SU-DHL-6 (cell line): Measurements from ENCODE around the gene LRRN4.

ENCODE experiments used
- H2AFZ ChIP-seq: fragments of 200-600 bp; sonication (generic); 2 replicates; pipeline ENCODE4 v1.6.1; 2014; ENCODE audit warnings: low read depth, mild to moderate bottlenecking, moderate library complexity, mixed read lengths, antibody characterized with exemption, low read length; ENCODE audit not compliant: severe bottlenecking
- H3F3A ChIP-seq: fragments of 200-600 bp; shearing (Covaris generic); 2 replicates; pipeline ENCODE4 v1.6.0; 2016; ENCODE audit warnings: antibody characterized with exemption, mild to moderate bottlenecking; ENCODE audit not compliant: insufficient read depth
- H3K27ac ChIP-seq: fragments of 200-600 bp; sonication (generic); 2 replicates; pipeline ENCODE4 v1.5.1; 2016; ENCODE audit warnings: low read depth, mild to moderate bottlenecking, low read length, moderate library complexity, mixed read lengths
- H3K27me3 ChIP-seq: fragments of 200-600 bp; sonication (generic), shearing (Covaris generic); 2 replicates; pipeline ENCODE4 v1.6.0; 2014; ENCODE audit warnings: mild to moderate bottlenecking, low read length
- H3K36me3 ChIP-seq: fragments of 200-600 bp; sonication (generic); 2 replicates; pipeline ENCODE4 v1.6.1; 2014; ENCODE audit warnings: mild to moderate bottlenecking, low read length, mixed read lengths
- H3K4me2 ChIP-seq: fragments of 300-600, 200-600 bp; shearing (Covaris generic), sonication (generic); 2 replicates; pipeline ENCODE4 v1.6.0; 2014; ENCODE audit warnings: low read length, low read depth, mild to moderate bottlenecking; ENCODE audit not compliant: poor library complexity, severe bottlenecking
- H3K4me3 ChIP-seq: fragments of 200-600 bp; sonication (generic); 2 replicates; pipeline ENCODE4 v1.5.1; 2014; ENCODE audit warnings: antibody characterized with exemption, low read length, mild to moderate bottlenecking, mixed read lengths; ENCODE audit not compliant: insufficient read depth, poor library complexity, severe bottlenecking
- H3K79me2 ChIP-seq: fragments of 200-600 bp; sonication (generic); 2 replicates; pipeline ENCODE4 v1.6.1; 2014; ENCODE audit warnings: mild to moderate bottlenecking, low read length, moderate library complexity; ENCODE audit not compliant: insufficient read depth
- H3K9ac ChIP-seq: fragments of 200-600 bp; sonication (generic); 2 replicates; pipeline ENCODE4 v1.7.0; 2014; ENCODE audit warnings: mild to moderate bottlenecking, low read length
- H3K9me2 ChIP-seq: fragments of 200-600 bp; sonication (generic); replicated peaks from 2 replicates; pipeline ENCODE4 v1.6.1; 2014; ENCODE audit warnings: low read length; ENCODE audit not compliant: insufficient read depth
- H3K9me3 ChIP-seq: fragments of 200-600 bp; sonication (generic); 2 replicates; pipeline ENCODE4 v1.6.1; 2014; ENCODE audit warnings: low read length, mixed read lengths; ENCODE audit not compliant: insufficient read depth
- H4K20me1 ChIP-seq: fragments of 200-600 bp; sonication (generic); 2 replicates; pipeline ENCODE4 v1.6.1; 2014; ENCODE audit warnings: low read depth, mild to moderate bottlenecking, antibody characterized with exemption, low read length, moderate library complexity, mixed read lengths
- EZH2phosphoT487 ChIP-seq: fragments of 200-600 bp; sonication (generic), shearing (Covaris generic); conservative IDR thresholded peaks from 2 replicates; pipeline ENCODE4 v1.6.1; 2018; ENCODE audit warnings: mild to moderate bottlenecking, antibody characterized with exemption, low read length, moderate library complexity, mixed read lengths
- TF ChIP-seq, protein P1 (sequence below): fragments of 200-600 bp; sonication (generic); IDR thresholded peaks from one replicate; pipeline ENCODE4 v1.5.1; 2017; ENCODE audit warnings: antibody characterized with exemption, mild to moderate bottlenecking, low read length, moderate library complexity; ENCODE audit not compliant: insufficient read depth, poor library complexity, severe bottlenecking

Gene LRRN4

DNA sequence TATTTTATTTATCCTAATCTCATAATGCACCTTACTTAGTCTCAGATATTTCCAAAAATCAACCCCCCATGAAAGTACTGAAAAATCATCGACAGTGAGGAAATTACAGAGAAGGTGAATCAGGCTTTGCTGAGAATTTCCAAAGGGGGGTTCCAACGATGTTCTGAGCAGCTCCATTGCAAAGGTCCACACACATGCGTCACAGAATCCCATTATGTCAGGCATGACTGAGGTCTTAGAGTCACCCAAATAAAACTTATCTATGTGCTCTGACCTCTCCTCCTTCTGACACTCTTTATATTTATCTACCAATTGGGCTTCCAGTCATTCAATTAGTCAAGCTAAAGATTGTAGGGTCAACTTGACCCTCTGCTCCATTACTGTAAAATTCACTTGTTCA is 12.7 kb upstream of the LRRN4 start:
- Histone ChIP-seq H3K4me2 (no peak overlapping the region), H3K4me3 (no peak overlapping the region)

DNA sequence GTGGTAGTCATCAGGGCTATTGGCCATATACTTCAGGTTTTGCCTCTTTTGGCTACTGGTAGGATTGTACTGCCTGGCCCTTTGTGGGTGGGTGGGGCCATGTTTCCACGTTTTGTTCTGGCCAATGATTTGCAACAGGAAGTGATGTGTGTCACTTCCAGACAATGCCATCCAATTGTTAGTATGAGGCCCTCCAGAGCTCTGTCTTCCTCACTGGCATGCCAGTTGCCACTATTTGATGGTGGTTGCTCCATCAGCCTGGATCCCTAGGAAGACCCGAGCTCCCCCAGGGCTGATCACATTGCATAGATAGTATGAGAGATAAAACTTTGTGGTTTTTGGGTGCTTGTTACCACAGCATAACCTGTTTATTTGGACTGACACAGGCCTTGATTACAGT is 7.7 kb upstream of the LRRN4 start:
- H3K9ac ChIP-seq = no peak overlapping the region
- H3K9me3 ChIP-seq = no peaks in the 10 kb centered on the region
- no peak overlapping the region for H3K4me3 ChIP-seq
- H4K20me1 ChIP-seq = no peaks in the 10 kb centered on the region
- H3K27me3 ChIP-seq = no peaks in the 10 kb centered on the region
- no peak overlapping the region for H3K27ac ChIP-seq
- no peaks in the 10 kb centered on the region for H3K9me2 ChIP-seq
- H3F3A ChIP-seq = no peaks in the 10 kb centered on the region
- H2AFZ ChIP-seq = no peak overlapping the region
- no peaks in the 10 kb centered on the region for H3K36me3 ChIP-seq
- H3K4me2 ChIP-seq = no peak overlapping the region
- H3K79me2 ChIP-seq = no peaks in the 10 kb centered on the region
- no peak for TF ChIP-seq EZH2phosphoT487
- TF ChIP-seq, protein P1, sequence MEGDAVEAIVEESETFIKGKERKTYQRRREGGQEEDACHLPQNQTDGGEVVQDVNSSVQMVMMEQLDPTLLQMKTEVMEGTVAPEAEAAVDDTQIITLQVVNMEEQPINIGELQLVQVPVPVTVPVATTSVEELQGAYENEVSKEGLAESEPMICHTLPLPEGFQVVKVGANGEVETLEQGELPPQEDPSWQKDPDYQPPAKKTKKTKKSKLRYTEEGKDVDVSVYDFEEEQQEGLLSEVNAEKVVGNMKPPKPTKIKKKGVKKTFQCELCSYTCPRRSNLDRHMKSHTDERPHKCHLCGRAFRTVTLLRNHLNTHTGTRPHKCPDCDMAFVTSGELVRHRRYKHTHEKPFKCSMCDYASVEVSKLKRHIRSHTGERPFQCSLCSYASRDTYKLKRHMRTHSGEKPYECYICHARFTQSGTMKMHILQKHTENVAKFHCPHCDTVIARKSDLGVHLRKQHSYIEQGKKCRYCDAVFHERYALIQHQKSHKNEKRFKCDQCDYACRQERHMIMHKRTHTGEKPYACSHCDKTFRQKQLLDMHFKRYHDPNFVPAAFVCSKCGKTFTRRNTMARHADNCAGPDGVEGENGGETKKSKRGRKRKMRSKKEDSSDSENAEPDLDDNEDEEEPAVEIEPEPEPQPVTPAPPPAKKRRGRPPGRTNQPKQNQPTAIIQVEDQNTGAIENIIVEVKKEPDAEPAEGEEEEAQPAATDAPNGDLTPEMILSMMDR = no peak

More for the DNA sequence above, 12.7 kb upstream of the LRRN4 start:
- Histone ChIP-seq H4K20me1 (no peaks in the 10 kb centered on the region), H3F3A (no peaks in the 10 kb centered on the region), H3K9me2 (no peaks in the 10 kb centered on the region), H2AFZ (no peak overlapping the region), H3K27ac (no peak overlapping the region), H3K79me2 (no peaks in the 10 kb centered on the region), H3K9me3 (no peaks in the 10 kb centered on the region), H3K9ac (no peak overlapping the region), H3K27me3 (0 out of 2 replicates have a peak, but pooled peaks cover 3% of the 10 kb centered on the region), H3K36me3 (no peaks in the 10 kb centered on the region)
- TF ChIP-seq EZH2phosphoT487 = no peak
- TF ChIP-seq, protein P1 = no peak

DNA sequence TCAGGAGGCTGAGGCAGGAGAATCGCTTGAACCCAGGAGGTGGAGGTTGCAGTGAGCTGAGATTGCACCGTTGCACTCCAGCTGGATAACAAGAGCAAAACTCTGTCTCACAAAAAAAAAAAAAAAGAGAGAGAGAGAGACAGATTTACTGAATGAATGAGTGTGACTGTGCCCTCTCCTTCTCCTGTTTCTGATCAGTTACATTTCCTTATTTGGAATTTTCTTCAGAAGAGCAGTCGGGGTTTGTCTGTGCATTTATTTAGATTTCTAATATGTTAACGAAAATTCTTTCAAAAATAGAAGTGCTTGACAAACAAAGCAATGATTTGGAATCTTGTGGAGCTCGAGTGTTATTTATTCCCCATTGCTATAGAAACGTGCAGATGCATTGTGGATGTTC is 6.4 kb upstream of the LRRN4 start:
- no peak overlapping the region for H2AFZ ChIP-seq
- no peak overlapping the region for H3K9ac ChIP-seq
- no peak overlapping the region for H3K27ac ChIP-seq
- no peak overlapping the region for H3K4me2 ChIP-seq
- H3K9me2 ChIP-seq = no peaks in the 10 kb centered on the region
- H3K27me3 ChIP-seq = no peaks in the 10 kb centered on the region
- no peak overlapping the region for H3K4me3 ChIP-seq
- TF ChIP-seq EZH2phosphoT487 = no peak
- TF ChIP-seq, protein P1 = no peak
- no peaks in the 10 kb centered on the region for H3K36me3 ChIP-seq
- H3K9me3 ChIP-seq = no peaks in the 10 kb centered on the region
- no peaks in the 10 kb centered on the region for H3K79me2 ChIP-seq
- H4K20me1 ChIP-seq = no peaks in the 10 kb centered on the region
- no peaks in the 10 kb centered on the region for H3F3A ChIP-seq
